ENCODE results near the gene KLHL7. TPM values are rescaled to one million over a fixed set of nuclear protein-coding genes. Genes with fewer than 3 reads are reported as not detected.

KLHL7 gene
- polyA plus RNA-seq, 1 donor (not counting 4 experiments of a cell fraction or from before 2014, with no cell fraction given) = 43.1 TPM

DNA sequence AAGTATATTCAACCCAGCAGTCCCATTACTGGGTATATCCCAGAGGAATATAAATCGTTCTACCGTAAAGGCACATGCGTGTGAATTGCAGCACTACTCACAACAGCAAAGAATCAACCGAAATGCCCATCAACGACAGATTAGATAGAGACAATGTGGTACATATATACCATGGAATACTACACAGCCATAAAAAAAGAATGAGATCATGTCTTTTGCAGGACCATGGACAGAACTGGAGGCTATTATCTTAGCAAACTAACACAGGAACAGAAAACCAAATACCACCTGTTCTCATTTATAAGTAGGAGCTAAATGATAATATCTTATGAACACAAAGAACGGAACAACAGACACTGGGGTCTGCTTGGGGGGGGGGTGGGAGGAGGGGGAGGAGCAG is 44.3 kb upstream of the KLHL7 start:
- Histone ChIP-seq H3K27ac (ENCODE audit: control insufficient read depth, insufficient read depth, low read length) (no peak overlapping the region), H3K79me2 (ENCODE audit: control insufficient read depth, insufficient read depth, low read length) (no peaks in the 10 kb centered on the region), H3K4me2 (ENCODE audit: control insufficient read depth, extremely low read depth, insufficient read depth, low read depth, low read length) (no peak overlapping the region), H3K27me3 (ENCODE audit: control insufficient read depth, extremely low read depth, insufficient read depth, low read length) (no peaks in the 10 kb centered on the region), H3K4me1 (ENCODE audit: control insufficient read depth, extremely low read depth, insufficient read depth, low read length) (peaks cover 6% of the 10 kb centered on the region), H3K36me3 (ENCODE audit: control insufficient read depth in 2 of 2, extremely low read depth in 1 of 2, insufficient read depth in 2 of 2, low read length in 2 of 2) (no peaks in the 10 kb centered on the region), H3K9ac (ENCODE audit: control insufficient read depth, extremely low read depth, insufficient read depth, low read length) (no peak overlapping the region), H3K9me1 (ENCODE audit: control insufficient read depth, extremely low read depth, insufficient read depth, low read length) (no peaks in the 10 kb centered on the region), H3K4me3 (ENCODE audit: control insufficient read depth in 2 of 3, extremely low read depth in 1 of 3, insufficient read depth in 2 of 3, low read depth in 1 of 3, low read length in 3 of 3) (no peak overlapping the region), H3K9me3 (ENCODE audit: control insufficient read depth, low read depth, low read length) (no peaks in the 10 kb centered on the region), H2AFZ (ENCODE audit: control insufficient read depth, low read length) (no peak overlapping the region), H4K20me1 (ENCODE audit: control insufficient read depth, extremely low read depth, insufficient read depth, low read length) (no peaks in the 10 kb centered on the region)
- DNase-seq (ENCODE audit: low read depth, low spot score) (no peak), FAIRE-seq (no peak)
- TF ChIP-seq, protein P1, sequence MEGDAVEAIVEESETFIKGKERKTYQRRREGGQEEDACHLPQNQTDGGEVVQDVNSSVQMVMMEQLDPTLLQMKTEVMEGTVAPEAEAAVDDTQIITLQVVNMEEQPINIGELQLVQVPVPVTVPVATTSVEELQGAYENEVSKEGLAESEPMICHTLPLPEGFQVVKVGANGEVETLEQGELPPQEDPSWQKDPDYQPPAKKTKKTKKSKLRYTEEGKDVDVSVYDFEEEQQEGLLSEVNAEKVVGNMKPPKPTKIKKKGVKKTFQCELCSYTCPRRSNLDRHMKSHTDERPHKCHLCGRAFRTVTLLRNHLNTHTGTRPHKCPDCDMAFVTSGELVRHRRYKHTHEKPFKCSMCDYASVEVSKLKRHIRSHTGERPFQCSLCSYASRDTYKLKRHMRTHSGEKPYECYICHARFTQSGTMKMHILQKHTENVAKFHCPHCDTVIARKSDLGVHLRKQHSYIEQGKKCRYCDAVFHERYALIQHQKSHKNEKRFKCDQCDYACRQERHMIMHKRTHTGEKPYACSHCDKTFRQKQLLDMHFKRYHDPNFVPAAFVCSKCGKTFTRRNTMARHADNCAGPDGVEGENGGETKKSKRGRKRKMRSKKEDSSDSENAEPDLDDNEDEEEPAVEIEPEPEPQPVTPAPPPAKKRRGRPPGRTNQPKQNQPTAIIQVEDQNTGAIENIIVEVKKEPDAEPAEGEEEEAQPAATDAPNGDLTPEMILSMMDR (optimal IDR thresholded peaks at IDR 0.05 in 1 of 3, IDR thresholded peaks at IDR 0.05 in 1 of 3, conservative IDR thresholded peaks at IDR 0.05 in 1 of 3; ENCODE audit: extremely low read depth in 1 of 3, insufficient read depth in 2 of 3, low read length in 3 of 3) = no peak
- TF ChIP-seq EZH2 (IDR thresholded peaks at IDR 0.05; ENCODE audit: low read length) = no peak
- dilution Hi-C loops (cut with MboI; ENCODE audit: extremely low pct_ligation_motif_present, low sequenced_read_pairs) = no loop called here

DNA sequence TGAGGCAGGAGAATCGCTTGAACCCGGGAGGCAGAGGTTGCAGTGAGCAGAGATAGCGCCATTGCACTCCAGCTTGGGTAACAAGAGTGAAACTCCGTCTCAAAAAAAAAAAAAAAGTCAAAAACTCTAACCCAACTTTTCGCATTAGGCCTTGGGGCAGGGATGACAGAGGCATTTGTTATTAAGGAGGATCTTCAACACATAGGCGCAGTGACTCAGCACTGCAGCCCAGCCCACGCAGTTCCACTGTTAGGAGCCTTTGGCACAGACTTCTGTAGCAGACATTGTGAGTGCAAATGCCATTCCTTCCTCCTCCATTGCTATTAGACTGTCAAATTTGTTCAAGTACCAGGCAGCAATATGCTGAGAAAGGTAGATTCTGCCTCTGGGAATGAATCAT is 43.1 kb upstream of the KLHL7 start:
- DNase-seq (ENCODE audit: low read depth, low spot score) (peak; percentile 59), FAIRE-seq (peak; percentile 86)
- Histone ChIP-seq H3K27ac (ENCODE audit: control insufficient read depth, insufficient read depth, low read length) (no peak overlapping the region), H3K36me3 (ENCODE audit: control insufficient read depth in 2 of 2, extremely low read depth in 1 of 2, insufficient read depth in 2 of 2, low read length in 2 of 2) (no peaks in the 10 kb centered on the region), H3K4me1 (ENCODE audit: control insufficient read depth, extremely low read depth, insufficient read depth, low read length) (peaks cover 6% of the 10 kb centered on the region), H3K4me3 (ENCODE audit: control insufficient read depth in 2 of 3, extremely low read depth in 1 of 3, insufficient read depth in 2 of 3, low read depth in 1 of 3, low read length in 3 of 3) (no peak overlapping the region), H3K9me1 (ENCODE audit: control insufficient read depth, extremely low read depth, insufficient read depth, low read length) (no peaks in the 10 kb centered on the region), H3K9me3 (ENCODE audit: control insufficient read depth, low read depth, low read length) (no peaks in the 10 kb centered on the region), H3K9ac (ENCODE audit: control insufficient read depth, extremely low read depth, insufficient read depth, low read length) (no peak overlapping the region), H2AFZ (ENCODE audit: control insufficient read depth, low read length) (no peak overlapping the region), H3K4me2 (ENCODE audit: control insufficient read depth, extremely low read depth, insufficient read depth, low read depth, low read length) (no peak overlapping the region), H3K27me3 (ENCODE audit: control insufficient read depth, extremely low read depth, insufficient read depth, low read length) (no peaks in the 10 kb centered on the region), H4K20me1 (ENCODE audit: control insufficient read depth, extremely low read depth, insufficient read depth, low read length) (no peaks in the 10 kb centered on the region), H3K79me2 (ENCODE audit: control insufficient read depth, insufficient read depth, low read length) (no peaks in the 10 kb centered on the region)
- TF ChIP-seq, protein P1 (optimal IDR thresholded peaks at IDR 0.05 in 1 of 3, IDR thresholded peaks at IDR 0.05 in 1 of 3, conservative IDR thresholded peaks at IDR 0.05 in 1 of 3; ENCODE audit: extremely low read depth in 1 of 3, insufficient read depth in 2 of 3, low read length in 3 of 3) = no peak
- TF ChIP-seq EZH2 (IDR thresholded peaks at IDR 0.05; ENCODE audit: low read length) = no peak
- dilution Hi-C loops (cut with MboI; ENCODE audit: extremely low pct_ligation_motif_present, low sequenced_read_pairs) = no loop called here
